Liver (tissue), 9 donors: ENCODE data around the gene TMEM176A. TPM values are rescaled to one million over a fixed set of nuclear protein-coding genes. Genes with fewer than 3 reads are reported as not detected.

ENCODE experiments used
- DNase-seq: peaks from one replicate; pipeline ENCODE4 v3.0.0-alpha.2; 2017; ENCODE audit warnings: low spot score
- H3K27ac ChIP-seq, 2 donors: one replicate each; pipeline ENCODE4 v1.7.0; 2013; ENCODE audit warnings: inconsistent platforms in 2 of 2, low read length in 2 of 2, control low read depth in 1 of 2, low read depth in 1 of 2, mild to moderate bottlenecking in 1 of 2
- H3K27me3 ChIP-seq, 4 donors: one replicate each; pipeline versions ENCODE4 v1.6.1 to v1.7.0; 2013; ENCODE audit warnings: low read length in 3 of 4, inconsistent platforms in 1 of 4, mild to moderate bottlenecking in 1 of 4, moderate library complexity in 1 of 4; ENCODE audit not compliant: control insufficient read depth in 4 of 4, insufficient read depth in 4 of 4
- H3K36me3 ChIP-seq, 4 donors: one replicate each; pipeline versions ENCODE4 v1.6.1 to v1.7.0; 2013; ENCODE audit warnings: low read length in 3 of 4, mild to moderate bottlenecking in 3 of 4, low read depth in 1 of 4, moderate library complexity in 1 of 4; ENCODE audit not compliant: control insufficient read depth in 4 of 4, insufficient read depth in 3 of 4
- H3K4me1 ChIP-seq, 4 donors: one replicate each; pipeline versions ENCODE4 v1.6.1 to v1.7.0; 2013; ENCODE audit warnings: low read length in 3 of 4, mild to moderate bottlenecking in 3 of 4, moderate library complexity in 1 of 4; ENCODE audit not compliant: control insufficient read depth in 4 of 4, insufficient read depth in 4 of 4
- H3K4me3 ChIP-seq, 3 donors: one replicate each; pipeline versions ENCODE4 v1.6.1 to v1.7.0; 2013; ENCODE audit warnings: low read length in 3 of 3, control low read depth in 1 of 3, low read depth in 1 of 3, mild to moderate bottlenecking in 1 of 3
- H3K9ac ChIP-seq, 2 donors: one replicate each; pipeline ENCODE4 v1.7.0; 2013; ENCODE audit warnings: low read length in 2 of 2, mild to moderate bottlenecking in 2 of 2, moderate library complexity in 2 of 2, control low read depth in 1 of 2, low read depth in 1 of 2
- H3K9me3 ChIP-seq, 4 donors: one replicate each; pipeline versions ENCODE4 v1.6.1 to v1.7.0; 2013; ENCODE audit warnings: low read length in 3 of 4; ENCODE audit not compliant: control insufficient read depth in 4 of 4
- ATF3 ChIP-seq: IDR thresholded peaks from 2 replicates; pipeline ENCODE4 v1.6.1; 2016; ENCODE audit warnings: antibody characterized with exemption
- EGR1 ChIP-seq, 2 donors: IDR thresholded peaks; 2 replicates each; pipeline ENCODE4 v1.6.1; 2016 to 2018; ENCODE audit warnings: antibody characterized with exemption in 2 of 2, low read depth in 2 of 2
- FOXA1 ChIP-seq: IDR thresholded peaks from 2 replicates; pipeline ENCODE4 v1.6.1; 2016; ENCODE audit warnings: antibody characterized with exemption
- FOXA2 ChIP-seq: IDR thresholded peaks from 2 replicates; pipeline ENCODE4 v1.6.1; 2016; ENCODE audit warnings: antibody characterized with exemption
- GABPA ChIP-seq, 2 donors: IDR thresholded peaks in 1 of 2; conservative IDR thresholded peaks in 1 of 2; 2 replicates each; pipeline ENCODE4 v1.6.1; 2016; ENCODE audit warnings: antibody characterized with exemption in 2 of 2, mild to moderate bottlenecking in 1 of 2, moderate library complexity in 1 of 2
- HNF4A ChIP-seq, 2 donors: conservative IDR thresholded peaks; 2 replicates each; pipeline ENCODE4 v1.6.1; 2016; ENCODE audit warnings: antibody characterized with exemption in 2 of 2, mild to moderate bottlenecking in 2 of 2
- HNF4G ChIP-seq: IDR thresholded peaks from 2 replicates; pipeline ENCODE4 v1.6.1; 2016; ENCODE audit warnings: antibody characterized with exemption
- JUND ChIP-seq, 2 donors: IDR thresholded peaks; 2 replicates each; pipeline ENCODE4 v1.6.1; 2016; ENCODE audit warnings: antibody characterized with exemption in 2 of 2
- MAX ChIP-seq: IDR thresholded peaks from 2 replicates; pipeline ENCODE4 v1.6.1; 2016; ENCODE audit warnings: antibody characterized with exemption
- NR2F2 ChIP-seq: IDR thresholded peaks from 2 replicates; pipeline ENCODE4 v1.6.1; 2016; ENCODE audit warnings: antibody characterized with exemption
- RAD21 ChIP-seq, 2 donors: IDR thresholded peaks; 2 replicates each; pipeline ENCODE4 v1.6.1; 2016; ENCODE audit warnings: antibody characterized with exemption in 2 of 2, mild to moderate bottlenecking in 2 of 2
- REST ChIP-seq: IDR thresholded peaks from 2 replicates; pipeline ENCODE4 v1.6.1; 2016; ENCODE audit warnings: antibody characterized with exemption, mild to moderate bottlenecking
- RXRA ChIP-seq, 2 donors: IDR thresholded peaks; 2 replicates each; pipeline ENCODE4 v1.6.1; 2017 to 2018; ENCODE audit warnings: antibody characterized with exemption in 2 of 2, mild to moderate bottlenecking in 1 of 2
- SP1 ChIP-seq: IDR thresholded peaks from 2 replicates; pipeline ENCODE4 v1.6.1; 2018; ENCODE audit warnings: antibody characterized with exemption, mild to moderate bottlenecking
- TAF1 ChIP-seq: conservative IDR thresholded peaks from 2 replicates; pipeline ENCODE4 v1.6.1; 2016; ENCODE audit warnings: antibody characterized with exemption, mild to moderate bottlenecking
- YY1 ChIP-seq: IDR thresholded peaks from 2 replicates; pipeline ENCODE4 v1.6.1; 2016; ENCODE audit warnings: antibody characterized with exemption, mild to moderate bottlenecking
- WGBS: extraction: QIAGEN DNeasy Blood & Tissue Kit; methylation state at CpG from one replicate; pipeline ENCODE4 v1.1.7; 2013; 5-methylcytosine and 5-hydroxymethylcytosine counted together
- polyA plus RNA-seq, 2 donors: library from polyadenylated mRNA; stranded (reverse) in 1 of 2; unstranded in 1 of 2; fragments of 200-250 nt in 1 of 2; fragments of >200 nt in 1 of 2; fragmentation: Nextera tagmentation in 1 of 2; extraction: Ambion mirVana in 1 of 2; gene quantifications; one replicate each; pipeline versions ENCODE4 v1.2.1 to v1.2.3, GENCODE V29; 2013 to 2015
- total RNA-seq, 2 donors: library from RNA; depleted of rRNA; stranded (reverse); fragments of >200 nt; gene quantifications; one replicate each; pipeline ENCODE4 v1.2.3, GENCODE V29; 2014
- TF ChIP-seq, protein P1 (sequence below): fragments of 150-350 bp; IDR thresholded peaks from 2 replicates; pipeline ENCODE4 v1.5.1; 2017; ENCODE audit warnings: improper control_type of control experiment, low read depth, low read length; ENCODE audit not compliant: missing input control
- TF ChIP-seq, protein P2 (sequence below): IDR thresholded peaks from 2 replicates; pipeline ENCODE4 v1.6.1; 2016; ENCODE audit warnings: antibody characterized with exemption
- donor health status: healthy.
- donor health status: healthy.
- donor health status: healthy.
- donor health status: healthy.
- donor health status: healthy.

TMEM176A gene
- total and polyA plus RNA-seq, 4 donors: 346 to 703 (median 539) TPM

DNA sequence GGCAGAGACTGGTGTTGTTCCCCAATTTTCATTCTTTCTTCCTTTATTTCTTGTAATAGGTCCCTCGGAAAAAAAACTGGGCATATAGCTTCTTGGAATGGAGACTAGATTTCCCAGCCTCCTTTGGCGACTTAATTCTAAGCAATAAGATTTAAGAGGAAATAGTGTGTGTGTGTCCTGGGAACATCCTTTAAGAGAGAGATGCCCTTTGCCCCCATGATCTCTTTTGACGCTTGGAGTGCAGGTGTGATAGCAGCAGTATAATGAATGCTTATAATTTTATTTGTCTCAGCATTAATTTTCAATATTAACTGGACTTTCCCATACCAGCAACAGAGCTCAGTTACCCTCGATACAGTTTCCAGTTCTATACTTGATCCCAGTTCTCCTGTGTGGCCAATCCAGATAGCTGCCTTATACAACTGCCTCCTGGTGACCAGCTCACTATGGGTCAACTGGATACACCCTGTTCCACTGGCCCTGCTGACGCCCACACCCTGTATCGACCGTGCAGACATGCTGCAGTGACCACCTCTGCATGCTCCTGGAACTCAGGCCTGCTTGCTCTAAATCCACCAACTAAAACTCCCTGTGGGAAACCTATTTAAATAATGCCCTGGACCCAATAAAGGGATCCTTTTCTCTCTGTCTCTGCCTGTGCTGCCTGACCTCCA is 13.9 kb downstream of the TMEM176A start:
- H3K27me3 ChIP-seq: no peaks in the 10 kb centered on the region
- no peaks in the 10 kb centered on the region for H3K36me3 ChIP-seq
- TF ChIP-seq SP1 (no peak), REST (no peak), TAF1 (no peak), JUND (IDR thresholded peaks at IDR 0.05) (no peak), HNF4G (no peak), HNF4A (conservative IDR thresholded peaks at IDR 0.05) (no peak), FOXA1 (no peak), MAX (no peak), FOXA2 (no peak), NR2F2 (no peak), RAD21 (IDR thresholded peaks at IDR 0.05) (no peak)
- TF ChIP-seq, protein P1, sequence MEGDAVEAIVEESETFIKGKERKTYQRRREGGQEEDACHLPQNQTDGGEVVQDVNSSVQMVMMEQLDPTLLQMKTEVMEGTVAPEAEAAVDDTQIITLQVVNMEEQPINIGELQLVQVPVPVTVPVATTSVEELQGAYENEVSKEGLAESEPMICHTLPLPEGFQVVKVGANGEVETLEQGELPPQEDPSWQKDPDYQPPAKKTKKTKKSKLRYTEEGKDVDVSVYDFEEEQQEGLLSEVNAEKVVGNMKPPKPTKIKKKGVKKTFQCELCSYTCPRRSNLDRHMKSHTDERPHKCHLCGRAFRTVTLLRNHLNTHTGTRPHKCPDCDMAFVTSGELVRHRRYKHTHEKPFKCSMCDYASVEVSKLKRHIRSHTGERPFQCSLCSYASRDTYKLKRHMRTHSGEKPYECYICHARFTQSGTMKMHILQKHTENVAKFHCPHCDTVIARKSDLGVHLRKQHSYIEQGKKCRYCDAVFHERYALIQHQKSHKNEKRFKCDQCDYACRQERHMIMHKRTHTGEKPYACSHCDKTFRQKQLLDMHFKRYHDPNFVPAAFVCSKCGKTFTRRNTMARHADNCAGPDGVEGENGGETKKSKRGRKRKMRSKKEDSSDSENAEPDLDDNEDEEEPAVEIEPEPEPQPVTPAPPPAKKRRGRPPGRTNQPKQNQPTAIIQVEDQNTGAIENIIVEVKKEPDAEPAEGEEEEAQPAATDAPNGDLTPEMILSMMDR: no peak
- H3K4me3 ChIP-seq: no peak overlapping the region
- H3K4me1 ChIP-seq: no peaks in the 10 kb centered on the region
- 81% methylated on average over 7 of the region's 7 CpGs for WGBS
- no peak overlapping the region for H3K27ac ChIP-seq
- H3K9me3 ChIP-seq: peaks cover 0 to 12% (median under 1%) of the 10 kb centered on the region in 4 donors
- no peak for DNase-seq
- H3K9ac ChIP-seq: no peak overlapping the region

DNA sequence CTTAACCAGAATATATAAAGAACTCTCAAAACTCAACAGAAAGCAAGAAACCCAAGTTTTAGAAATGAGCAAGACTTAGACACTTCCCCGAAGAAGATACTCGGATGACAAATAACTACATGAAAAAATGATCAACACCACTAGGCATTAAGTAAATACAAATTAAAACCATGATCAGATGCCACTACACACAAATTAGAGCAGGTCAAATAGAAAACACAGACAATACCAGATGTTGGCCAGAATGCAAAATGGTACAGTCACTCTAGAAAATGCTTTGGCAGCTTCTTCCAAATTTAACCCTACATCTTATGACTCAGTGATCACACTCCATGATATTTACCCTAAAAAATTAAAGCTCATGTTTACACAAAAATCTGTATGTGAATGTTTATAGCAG is 18.4 kb downstream of the TMEM176A start:
- no peaks in the 10 kb centered on the region for H3K36me3 ChIP-seq
- peaks cover 0 to 4% (median 3%) of the 10 kb centered on the region in 4 donors for H3K4me1 ChIP-seq
- no peaks in the 10 kb centered on the region for H3K27me3 ChIP-seq
- H3K9ac ChIP-seq: no peak overlapping the region
- H3K4me3 ChIP-seq: no peak overlapping the region
- DNase-seq: no peak
- H3K9me3 ChIP-seq: peaks cover 0 to 7% (median under 1%) of the 10 kb centered on the region in 4 donors
- 91% methylated on average over 2 of the region's 2 CpGs for WGBS
- H3K27ac ChIP-seq: no peak overlapping the region
- TF ChIP-seq TAF1: no peak
- TF ChIP-seq JUND (IDR thresholded peaks at IDR 0.05): no peak
- TF ChIP-seq REST: no peak
- no peak for TF ChIP-seq YY1
- TF ChIP-seq MAX: no peak
- no peak for TF ChIP-seq RAD21 (IDR thresholded peaks at IDR 0.05)
- no peak for TF ChIP-seq NR2F2
- TF ChIP-seq ATF3: no peak
- TF ChIP-seq, protein P2, sequence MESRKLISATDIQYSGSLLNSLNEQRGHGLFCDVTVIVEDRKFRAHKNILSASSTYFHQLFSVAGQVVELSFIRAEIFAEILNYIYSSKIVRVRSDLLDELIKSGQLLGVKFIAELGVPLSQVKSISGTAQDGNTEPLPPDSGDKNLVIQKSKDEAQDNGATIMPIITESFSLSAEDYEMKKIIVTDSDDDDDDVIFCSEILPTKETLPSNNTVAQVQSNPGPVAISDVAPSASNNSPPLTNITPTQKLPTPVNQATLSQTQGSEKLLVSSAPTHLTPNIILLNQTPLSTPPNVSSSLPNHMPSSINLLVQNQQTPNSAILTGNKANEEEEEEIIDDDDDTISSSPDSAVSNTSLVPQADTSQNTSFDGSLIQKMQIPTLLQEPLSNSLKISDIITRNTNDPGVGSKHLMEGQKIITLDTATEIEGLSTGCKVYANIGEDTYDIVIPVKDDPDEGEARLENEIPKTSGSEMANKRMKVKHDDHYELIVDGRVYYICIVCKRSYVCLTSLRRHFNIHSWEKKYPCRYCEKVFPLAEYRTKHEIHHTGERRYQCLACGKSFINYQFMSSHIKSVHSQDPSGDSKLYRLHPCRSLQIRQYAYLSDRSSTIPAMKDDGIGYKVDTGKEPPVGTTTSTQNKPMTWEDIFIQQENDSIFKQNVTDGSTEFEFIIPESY: no peak
- TF ChIP-seq HNF4A (conservative IDR thresholded peaks at IDR 0.05): no peak
- no peak for TF ChIP-seq EGR1 (IDR thresholded peaks at IDR 0.05; ENCODE audit: low read depth in 2 of 2)
- TF ChIP-seq HNF4G: no peak
- no peak for TF ChIP-seq FOXA2
- TF ChIP-seq SP1: no peak
- TF ChIP-seq GABPA (IDR thresholded peaks at IDR 0.05 in 1 of 2, conservative IDR thresholded peaks at IDR 0.05 in 1 of 2): no peak
- TF ChIP-seq RXRA (IDR thresholded peaks at IDR 0.05): no peak
